Right forelimb (tissue), 1 donor: ENCODE results near the gene NOD2.

Experiments used
- DNase-seq: peaks from one replicate; pipeline ENCODE4 v3.0.0-alpha.2; 2018

The NOD2 gene

GRCh38 chr16:50692999-50693781, at the start of gene NOD2:
NOD2 (plus strand) TSS chr16:50693606; CDS start chr16:50699496, 5,890 bp downstream.
- DNase-seq = no peak

GRCh38 chr16:50644245-50644644, 49.2 kb upstream of the NOD2 start:
- DNase-seq = no peak

- peak; percentile 56 for DNase-seq
Measured at GRCh38 chr16:50644729-50645128, 48.7 kb upstream of the NOD2 start.

- DNase-seq = no peak
Measured at GRCh38 chr16:50645563-50646220, 47.7 kb upstream of the NOD2 start.

GRCh38 chr16:50646345-50646744, 47.1 kb upstream of the NOD2 start:
- DNase-seq = no peak

GRCh38 chr16:50651835-50652438, 41.5 kb upstream of the NOD2 start:
- no peak for DNase-seq

- DNase-seq = no peak
Measured at GRCh38 chr16:50652836-50653425, 40.5 kb upstream of the NOD2 start.

- no peak for DNase-seq
Measured at GRCh38 chr16:50653633-50654519, 39.5 kb upstream of the NOD2 start.

- DNase-seq = no peak
Measured at GRCh38 chr16:50655558-50656055, 37.8 kb upstream of the NOD2 start.

- no peak for DNase-seq
Measured at GRCh38 chr16:50657241-50657640, 36.2 kb upstream of the NOD2 start.

GRCh38 chr16:50659806-50660205, 33.6 kb upstream of the NOD2 start:
- DNase-seq = no peak

GRCh38 chr16:50662306-50662940, 31.0 kb upstream of the NOD2 start:
- DNase-seq = no peak

- no peak for DNase-seq
Measured at GRCh38 chr16:50664270-50664669, 29.1 kb upstream of the NOD2 start.

GRCh38 chr16:50665128-50665878, 28.1 kb upstream of the NOD2 start:
- peak; percentile 91 for DNase-seq

GRCh38 chr16:50666658-50667496, 26.5 kb upstream of the NOD2 start:
- no peak for DNase-seq

- no peak for DNase-seq
Measured at GRCh38 chr16:50667497-50668367, 25.7 kb upstream of the NOD2 start.

- peak; percentile 54 for DNase-seq
Measured at GRCh38 chr16:50668368-50669008, 24.9 kb upstream of the NOD2 start.

GRCh38 chr16:50669741-50670140, 23.7 kb upstream of the NOD2 start:
- no peak for DNase-seq

GRCh38 chr16:50670476-50670875, 22.9 kb upstream of the NOD2 start:
- DNase-seq = no peak
